OCI-LY7 (cell line): ENCODE measurements around the gene KRT9. TPM values are rescaled to one million over a fixed set of nuclear protein-coding genes. Genes with fewer than 3 reads are reported as not detected.

Experiments
- BruUV-seq: library from RNA; stranded (reverse); fragments of 400-500 nt; replicated peaks from 2 replicates; lab custom pipeline; 2021; lab: Mats Ljungman, UMichigan
- CTCF ChIA-PET: fragments of 300-600 bp; sonication (Branson Sonifier 250); formaldehyde crosslinking; loops from one replicate; lab custom pipeline; 2022; ENCODE audit warnings: antibody characterized with exemption; ENCODE audit not compliant: unreplicated experiment; lab: Charles Lee
- POLR2A ChIA-PET: fragments of 300-600 bp; sonication (Branson Sonifier 250); formaldehyde crosslinking; loops from one replicate; lab custom pipeline; 2022; ENCODE audit warnings: antibody characterized with exemption; lab: Charles Lee
- DNase-seq: peaks from one replicate; pipeline ENCODE4 v3.0.0-alpha.2; 2015; ENCODE audit warnings: low spot score
- H2AFZ ChIP-seq: fragments of 200-600 bp; sonication (generic), shearing (Covaris generic); 2 replicates; pipeline ENCODE4 v1.6.1; 2014; ENCODE audit warnings: mild to moderate bottlenecking, antibody characterized with exemption, low read length, moderate library complexity
- H3K27ac ChIP-seq: fragments of 200-600 bp; sonication (generic); 2 replicates; pipeline ENCODE4 v1.5.1; 2014; ENCODE audit warnings: mixed run types, low read depth, mild to moderate bottlenecking, moderate library complexity, low read length, inconsistent platforms; ENCODE audit not compliant: poor library complexity, severe bottlenecking
- H3K36me3 ChIP-seq: fragments of 200-600 bp; sonication (generic); 2 replicates; pipeline ENCODE4 v1.6.1; 2014; ENCODE audit warnings: mild to moderate bottlenecking, antibody characterized with exemption, low read length, moderate library complexity, mixed read lengths; ENCODE audit not compliant: insufficient read depth
- H3K4me1 ChIP-seq: fragments of 200-600 bp; sonication (generic); 2 replicates; pipeline ENCODE4 v1.5.1; 2014; ENCODE audit warnings: mild to moderate bottlenecking, low read length; ENCODE audit not compliant: insufficient read depth, poor library complexity, severe bottlenecking
- H3K4me2 ChIP-seq: fragments of 200-600 bp; sonication (generic); 2 replicates; pipeline ENCODE4 v1.6.1; 2014; ENCODE audit warnings: mild to moderate bottlenecking, low read length
- H3K4me3 ChIP-seq: fragments of 200-600 bp; sonication (generic); 2 replicates; pipeline ENCODE4 v1.5.1; 2014; ENCODE audit warnings: mild to moderate bottlenecking, low read depth, low read length; ENCODE audit not compliant: poor library complexity, severe bottlenecking
- H3K79me2 ChIP-seq: fragments of 200-600 bp; sonication (generic); 2 replicates; pipeline ENCODE4 v1.6.1; 2016; ENCODE audit warnings: low read depth, mild to moderate bottlenecking, low read length, moderate library complexity, mixed read lengths; ENCODE audit not compliant: insufficient read depth
- H3K9me2 ChIP-seq: fragments of 200-600 bp; sonication (generic); 2 replicates; pipeline ENCODE4 v1.6.1; 2016; ENCODE audit warnings: mild to moderate bottlenecking, low read length, mixed read lengths; ENCODE audit not compliant: insufficient read depth
- H3K9me3 ChIP-seq: fragments of 200-600 bp; sonication (generic); 2 replicates; pipeline ENCODE4 v1.6.1; 2014; ENCODE audit warnings: mild to moderate bottlenecking, mixed run types, low read length, mixed read lengths
- H4K20me1 ChIP-seq: fragments of 200-600 bp; sonication (generic); 2 replicates; pipeline ENCODE4 v1.6.1; 2014; ENCODE audit warnings: mild to moderate bottlenecking, antibody characterized with exemption, low read length, moderate library complexity, mixed read lengths; ENCODE audit not compliant: insufficient read depth
- EZH2phosphoT487 ChIP-seq: fragments of 200-600 bp; sonication (generic); IDR thresholded peaks from 2 replicates; pipeline ENCODE4 v1.6.1; 2018; ENCODE audit warnings: low read depth, borderline replicate concordance, mild to moderate bottlenecking, mixed run types, antibody characterized with exemption, low read length, moderate library complexity, mixed read lengths
- intact Hi-C: fragments of 100-400 bp; cut with micrococcal nuclease; formaldehyde crosslinking; loops from one replicate; pipeline ENCODE4 v1.10.0; 2022; ENCODE audit not compliant: unreplicated experiment
- total RNA-seq, 2 experiments: library from RNA; depleted of rRNA in 1 of 2; stranded (reverse); fragments of >200 nt in 1 of 2; shearing (Covaris generic) in 1 of 2; gene quantifications; 2 replicates each; pipeline ENCODE4 v1.2.3, GENCODE V29; 2014 to 2022
- TF ChIP-seq, protein P1 (sequence below): fragments of 200-600 bp; sonication (generic); conservative IDR thresholded peaks from 2 replicates; pipeline ENCODE4 v1.5.1; 2014; ENCODE audit warnings: mild to moderate bottlenecking, antibody characterized with exemption, low read length, moderate library complexity, mixed read lengths

The KRT9 gene
- total RNA-seq, 2 experiments from 2014 or later, result not detected

DNA sequence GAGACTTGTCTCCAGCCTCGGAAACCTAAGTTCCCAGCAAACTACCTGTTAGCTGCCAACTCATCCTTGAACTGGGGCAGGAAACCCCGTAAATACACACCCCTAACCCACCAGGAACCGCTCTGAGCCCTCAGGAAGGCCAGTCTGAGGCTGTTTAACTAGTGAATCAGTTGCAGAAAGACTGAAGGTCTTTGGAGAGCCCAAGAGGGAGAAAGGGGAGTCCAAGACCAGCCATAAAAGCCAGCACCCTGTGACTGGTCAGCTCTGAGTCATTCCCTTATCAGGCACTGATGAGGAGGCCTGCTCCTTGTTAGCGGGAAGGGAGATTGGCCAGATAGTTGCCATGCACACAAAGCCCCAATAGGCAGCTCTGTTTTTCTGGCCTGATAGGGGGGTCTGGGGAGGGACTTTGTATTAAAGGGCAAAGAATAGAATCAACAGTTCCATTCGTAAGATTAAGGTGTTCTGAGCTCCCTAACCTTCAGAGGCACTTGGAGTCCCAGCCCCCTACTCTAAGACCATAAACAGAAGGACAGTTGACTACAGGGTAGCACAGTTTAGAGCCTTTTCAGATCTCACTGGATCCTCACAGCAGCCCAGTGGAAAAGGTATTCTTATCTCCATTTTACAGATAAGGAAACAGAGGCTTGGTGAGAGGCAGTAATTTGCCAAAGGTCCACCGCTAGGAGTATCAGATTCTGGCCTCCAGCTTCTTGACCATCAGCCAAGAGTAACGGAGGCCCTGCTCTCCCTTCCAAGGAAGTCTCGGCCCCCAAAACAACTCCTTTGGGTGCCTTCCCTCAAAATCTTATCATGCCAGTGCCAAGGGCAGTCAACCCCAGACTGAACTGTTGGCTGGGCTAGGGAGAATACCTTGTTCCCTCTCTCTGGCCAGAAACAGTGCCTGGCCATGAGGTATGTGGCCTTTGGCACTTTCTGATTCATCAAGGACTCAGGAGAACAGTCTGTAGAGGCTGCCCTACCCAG lies 41.5 kb downstream of the KRT9 start:
- no TSS peak for BruUV-seq
- H3K79me2 ChIP-seq, result no peaks in the 10 kb centered on the region
- H3K4me1 ChIP-seq, result no peaks in the 10 kb centered on the region
- no peak for DNase-seq
- TF ChIP-seq, protein P1, sequence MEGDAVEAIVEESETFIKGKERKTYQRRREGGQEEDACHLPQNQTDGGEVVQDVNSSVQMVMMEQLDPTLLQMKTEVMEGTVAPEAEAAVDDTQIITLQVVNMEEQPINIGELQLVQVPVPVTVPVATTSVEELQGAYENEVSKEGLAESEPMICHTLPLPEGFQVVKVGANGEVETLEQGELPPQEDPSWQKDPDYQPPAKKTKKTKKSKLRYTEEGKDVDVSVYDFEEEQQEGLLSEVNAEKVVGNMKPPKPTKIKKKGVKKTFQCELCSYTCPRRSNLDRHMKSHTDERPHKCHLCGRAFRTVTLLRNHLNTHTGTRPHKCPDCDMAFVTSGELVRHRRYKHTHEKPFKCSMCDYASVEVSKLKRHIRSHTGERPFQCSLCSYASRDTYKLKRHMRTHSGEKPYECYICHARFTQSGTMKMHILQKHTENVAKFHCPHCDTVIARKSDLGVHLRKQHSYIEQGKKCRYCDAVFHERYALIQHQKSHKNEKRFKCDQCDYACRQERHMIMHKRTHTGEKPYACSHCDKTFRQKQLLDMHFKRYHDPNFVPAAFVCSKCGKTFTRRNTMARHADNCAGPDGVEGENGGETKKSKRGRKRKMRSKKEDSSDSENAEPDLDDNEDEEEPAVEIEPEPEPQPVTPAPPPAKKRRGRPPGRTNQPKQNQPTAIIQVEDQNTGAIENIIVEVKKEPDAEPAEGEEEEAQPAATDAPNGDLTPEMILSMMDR, result no peak
- TF ChIP-seq EZH2phosphoT487, result no peak
- H3K4me2 ChIP-seq, result no peak overlapping the region
- no peaks in the 10 kb centered on the region for H4K20me1 ChIP-seq
- no peak overlapping the region for H2AFZ ChIP-seq
- ChIA-PET CTCF (interaction anchor here (0.9 kb wide), 1 partner anchor 8 kb away, joined by 3 read pairs; no protein-coding TSS in a partner anchor), POLR2A (no interaction called here)
- no peak overlapping the region for H3K4me3 ChIP-seq
- no peaks in the 10 kb centered on the region for H3K9me3 ChIP-seq
- no peaks in the 10 kb centered on the region for H3K9me2 ChIP-seq
- intact Hi-C loops, result no loop called here
- no peak overlapping the region for H3K27ac ChIP-seq
- no peaks in the 10 kb centered on the region for H3K36me3 ChIP-seq

DNA sequence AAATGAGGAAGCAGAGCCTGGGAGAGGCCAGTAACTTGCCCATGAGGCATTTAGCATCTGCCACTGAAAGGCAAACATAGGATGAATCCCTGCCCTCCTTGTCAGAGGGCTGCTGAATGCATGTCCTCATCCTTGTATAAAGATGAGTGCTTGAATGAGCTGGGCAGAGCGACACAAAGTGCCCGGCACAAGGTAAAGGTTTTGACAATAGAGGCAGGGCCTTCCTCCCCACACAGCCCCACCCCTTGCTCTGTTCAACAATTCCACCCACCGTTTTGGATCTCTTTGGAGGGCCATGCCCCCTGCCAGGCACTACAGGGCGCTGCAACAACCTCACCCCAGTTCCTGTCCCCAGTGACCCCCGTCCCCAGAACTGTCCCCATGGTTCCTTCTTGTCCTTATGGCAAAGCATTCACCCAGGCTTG lies 42.4 kb downstream of the KRT9 start:
- intact Hi-C loops, result no loop called here
- Histone ChIP-seq H3K4me2 (no peak overlapping the region), H3K9me3 (no peaks in the 10 kb centered on the region), H3K36me3 (no peaks in the 10 kb centered on the region), H3K4me3 (no peak overlapping the region), H3K27ac (no peak overlapping the region), H2AFZ (no peak overlapping the region), H4K20me1 (no peaks in the 10 kb centered on the region), H3K4me1 (no peaks in the 10 kb centered on the region), H3K9me2 (no peaks in the 10 kb centered on the region), H3K79me2 (no peaks in the 10 kb centered on the region)
- CTCF ChIA-PET, result interaction anchor here (0.9 kb wide), 1 partner anchor 9 kb away, joined by 3 read pairs; no protein-coding TSS in a partner anchor
- BruUV-seq, result no TSS peak
- DNase-seq, result no peak
- POLR2A ChIA-PET, result no interaction called here
- TF ChIP-seq, protein P1, result no peak
- no peak for TF ChIP-seq EZH2phosphoT487

DNA sequence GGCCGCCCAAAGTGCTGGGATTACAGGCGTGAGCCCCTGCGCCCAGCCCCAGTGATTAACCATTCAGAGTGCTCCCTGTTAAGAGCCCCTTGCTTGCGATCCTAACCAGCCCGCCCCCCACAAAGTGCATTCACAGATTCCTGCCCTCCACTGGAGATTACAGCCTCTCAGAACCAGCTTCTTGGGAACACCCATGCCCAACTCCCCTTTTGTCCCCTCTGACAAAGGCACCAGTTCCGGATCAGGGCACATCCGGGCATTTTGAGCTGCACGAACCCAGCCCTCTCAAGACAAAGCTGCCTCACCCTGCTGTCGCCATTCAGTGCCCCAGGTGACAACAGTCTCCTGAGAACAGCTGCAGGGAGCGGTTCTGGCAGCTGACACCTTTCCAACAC lies 42.9 kb downstream of the KRT9 start:
- DNase-seq, result no peak
- ChIA-PET CTCF (no interaction called here), POLR2A (no interaction called here)
- Histone ChIP-seq H3K4me2 (no peak overlapping the region), H3K9me3 (no peaks in the 10 kb centered on the region), H3K4me3 (no peak overlapping the region), H3K27ac (no peak overlapping the region), H4K20me1 (no peaks in the 10 kb centered on the region), H3K36me3 (no peaks in the 10 kb centered on the region), H3K79me2 (no peaks in the 10 kb centered on the region), H3K9me2 (no peaks in the 10 kb centered on the region), H2AFZ (no peak overlapping the region), H3K4me1 (no peaks in the 10 kb centered on the region)
- no TSS peak for BruUV-seq
- TF ChIP-seq, protein P1, result no peak
- no peak for TF ChIP-seq EZH2phosphoT487
- intact Hi-C loops, result no loop called here
